GM19025 (cell line): ENCODE measurements around the gene BORCS8.
A peak's percentile ranks its signal among the peaks of the same experiment; 100 is the strongest.

ENCODE experiments used
- ATAC-seq: cut with Tn5 transposase; IDR thresholded peaks from one replicate; pipeline ENCODE4 v1.9.1; 2021; ENCODE audit warnings: mild to moderate bottlenecking, low read depth, moderate library complexity; ENCODE audit not compliant: unreplicated experiment

The BORCS8 gene

GRCh38 chr19:19214892-19215291 lies 22.9 kb upstream of the BORCS8 start:
- no peak for ATAC-seq

- ATAC-seq, result no peak
These were observed 22.2 kb upstream of the BORCS8 start for GRCh38 chr19:19214159-19214490.

GRCh38 chr19:19213426-19214158 lies 21.6 kb upstream of the BORCS8 start:
- ATAC-seq, result no peak

- ATAC-seq, result no peak
These were observed 21.0 kb upstream of the BORCS8 start for GRCh38 chr19:19212916-19213315.

- ATAC-seq, result no peak
These were observed 19.8 kb upstream of the BORCS8 start, which contains the start of gene NCAN for GRCh38 chr19:19211499-19212420. Gene NCAN (plus strand): TSS chr19:19211958. CDS start chr19:19216954, 4,996 bp downstream.

- ATAC-seq, result no peak
These were observed 17.4 kb upstream of the BORCS8 start for GRCh38 chr19:19209372-19209771.

GRCh38 chr19:19207637-19208572 lies 16.0 kb upstream of the BORCS8 start:
- no peak for ATAC-seq

GRCh38 chr19:19206938-19207337 lies 15.0 kb upstream of the BORCS8 start:
- no peak for ATAC-seq

GRCh38 chr19:19205416-19206410 lies 13.8 kb upstream of the BORCS8 start:
- no peak for ATAC-seq

- ATAC-seq, result no peak
These were observed 12.2 kb upstream of the BORCS8 start for GRCh38 chr19:19204181-19204580.

- ATAC-seq, result peak; percentile 74
These were observed 11.3 kb upstream of the BORCS8 start, which contains the start of gene NR2C2AP for GRCh38 chr19:19203012-19203856. Gene NR2C2AP (minus strand): TSS chr19:19203414. CDS start chr19:19203060, 354 bp downstream.

- no peak for ATAC-seq
These were observed 10.7 kb upstream of the BORCS8 start for GRCh38 chr19:19202707-19203011.

- no peak for ATAC-seq
These were observed 10.0 kb upstream of the BORCS8 start for GRCh38 chr19:19201697-19202630.

GRCh38 chr19:19193926-19194325 lies 2.0 kb upstream of the BORCS8 start:
- ATAC-seq, result no peak

- ATAC-seq, result no peak
These were observed 1.0 kb upstream of the BORCS8 start for GRCh38 chr19:19192910-19193423.

- ATAC-seq, result no peak
These were observed 229 bp downstream of the BORCS8 start for GRCh38 chr19:19191768-19192077.

- ATAC-seq, result no peak
These were observed 5.2 kb downstream of the BORCS8 start for GRCh38 chr19:19186742-19187141.
